Superior temporal gyrus (tissue), 1 donor: ENCODE data around the gene AKNA.
A peak's percentile ranks its signal among the peaks of the same experiment; 100 is the strongest.

ENCODE experiments used
- DNase-seq: peaks from one replicate; pipeline ENCODE4 v3.0.0-alpha.2; 2016; ENCODE audit errors: extremely low spot score

The AKNA gene

DNA sequence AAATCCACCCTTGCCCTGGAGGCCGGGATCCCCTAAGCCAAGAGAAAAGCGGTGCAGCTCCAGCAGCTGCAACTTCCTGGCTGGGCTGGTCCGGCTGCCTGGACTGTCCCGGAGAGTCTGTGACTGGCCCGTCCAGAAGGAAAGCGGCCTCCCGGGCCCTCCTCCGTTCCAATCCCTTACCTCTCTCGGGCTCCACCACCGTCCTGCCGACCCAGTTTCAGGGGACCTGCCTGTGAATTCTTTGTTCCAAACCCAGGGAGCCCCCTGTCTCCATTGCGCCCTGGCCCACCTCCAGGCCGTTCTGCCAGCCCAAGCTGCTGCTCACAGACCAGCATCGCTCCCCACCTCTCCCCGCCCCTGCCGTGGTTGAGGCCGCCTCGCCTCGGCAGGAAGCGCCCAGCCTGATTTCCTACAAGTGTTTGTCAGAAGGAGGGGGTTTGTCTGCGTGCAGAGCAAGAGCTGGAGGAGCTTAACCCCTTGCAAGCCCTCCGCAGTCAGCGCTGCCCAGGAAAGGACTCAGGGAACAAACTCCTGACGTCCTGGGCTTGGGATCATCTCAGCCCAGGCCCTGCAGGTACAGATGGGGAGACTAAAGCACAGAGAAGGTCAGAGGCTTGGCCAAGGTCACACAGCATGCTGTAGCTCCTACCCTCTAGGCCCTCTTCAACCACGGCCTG is at the start of gene AKNA:
AKNA (minus strand) TSS at position 303 of the 677 bp plus-strand sequence. CDS start 6,649 bp downstream, outside the sequence.
- DNase-seq: peak; percentile 57

GRCh38 chr9:114437401-114437893 is 49.7 kb upstream of the AKNA start:
- no peak for DNase-seq

- peak; percentile 77 for DNase-seq
Measured at GRCh38 chr9:114434878-114435311, 47.1 kb upstream of the AKNA start.

GRCh38 chr9:114433720-114434255 is 46.0 kb upstream of the AKNA start:
- DNase-seq: no peak

DNA sequence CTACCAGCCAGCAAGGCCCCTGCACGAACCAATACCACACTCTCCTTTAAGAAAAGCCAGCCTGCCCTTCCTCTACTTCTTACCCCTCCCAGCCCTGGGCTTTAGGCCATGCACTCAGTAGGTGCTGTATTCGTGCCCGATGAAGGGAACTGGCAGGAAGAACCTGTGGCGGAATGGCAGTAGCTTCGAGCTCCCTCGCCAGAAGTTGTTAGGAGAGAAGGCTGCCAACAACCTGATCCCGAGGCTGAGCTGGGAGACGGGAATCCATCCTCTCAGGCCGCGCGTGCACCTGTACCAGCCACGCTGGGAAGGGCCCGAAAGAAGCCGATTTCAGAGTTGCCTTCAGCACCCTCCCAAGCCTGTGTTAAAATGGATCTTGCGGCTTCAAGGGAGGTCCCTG is 45.3 kb upstream of the AKNA start:
- no peak for DNase-seq

DNA sequence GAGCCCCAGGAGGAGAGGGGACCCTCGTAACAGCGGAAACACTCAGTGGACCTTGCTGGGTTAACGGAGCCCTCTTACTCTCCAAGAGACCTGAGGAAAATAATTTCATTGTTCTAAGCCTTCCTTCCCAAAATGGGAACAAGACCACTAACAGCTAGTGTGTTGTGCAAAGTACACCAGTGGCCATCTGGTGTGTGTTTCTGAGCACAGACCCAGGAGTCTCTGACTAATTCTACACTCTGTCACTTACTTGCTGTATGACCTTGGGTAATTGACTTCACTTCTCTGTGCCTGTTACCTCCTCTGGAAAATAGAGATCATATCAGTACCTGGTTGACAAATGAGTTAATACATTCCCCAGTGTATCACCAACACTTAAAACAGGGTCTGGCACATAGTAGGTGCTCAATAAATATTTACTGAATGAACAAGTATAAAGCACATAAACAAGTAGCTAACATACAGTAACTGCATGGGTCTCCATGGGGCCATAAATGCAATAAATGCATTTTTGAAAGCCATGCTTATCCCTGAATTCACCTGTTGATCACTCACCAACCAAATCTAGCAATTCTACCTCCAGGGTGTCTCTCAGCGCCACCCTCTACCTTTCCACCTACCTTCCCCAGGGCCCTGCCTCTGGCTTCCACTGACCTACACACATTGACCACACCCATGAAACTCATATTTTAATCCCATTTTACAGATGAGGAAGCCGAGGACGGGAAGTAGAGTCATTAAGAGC is 44.7 kb upstream of the AKNA start:
- DNase-seq: no peak

- DNase-seq: no peak
Measured at GRCh38 chr9:114431770-114432169, 44.0 kb upstream of the AKNA start.

DNA sequence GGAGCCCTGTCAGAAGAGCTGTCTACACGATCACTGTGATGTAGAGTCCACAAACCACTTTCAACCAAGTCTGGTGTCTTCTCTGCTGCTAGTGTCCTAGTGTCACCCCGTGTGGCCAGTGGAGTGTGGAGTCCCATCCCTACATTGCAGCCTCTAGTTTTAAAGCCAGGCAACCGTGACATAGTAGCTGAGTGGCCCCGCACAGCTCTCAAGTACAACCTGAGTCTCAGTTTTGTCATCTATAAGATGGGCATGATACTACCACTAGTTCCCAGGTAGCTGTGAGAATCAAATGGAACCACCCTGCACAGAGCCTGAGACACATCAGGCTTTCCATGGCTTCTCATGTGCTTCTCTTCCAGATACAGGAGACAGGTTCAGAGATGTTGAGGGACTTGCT is 43.2 kb upstream of the AKNA start:
- no peak for DNase-seq

DNA sequence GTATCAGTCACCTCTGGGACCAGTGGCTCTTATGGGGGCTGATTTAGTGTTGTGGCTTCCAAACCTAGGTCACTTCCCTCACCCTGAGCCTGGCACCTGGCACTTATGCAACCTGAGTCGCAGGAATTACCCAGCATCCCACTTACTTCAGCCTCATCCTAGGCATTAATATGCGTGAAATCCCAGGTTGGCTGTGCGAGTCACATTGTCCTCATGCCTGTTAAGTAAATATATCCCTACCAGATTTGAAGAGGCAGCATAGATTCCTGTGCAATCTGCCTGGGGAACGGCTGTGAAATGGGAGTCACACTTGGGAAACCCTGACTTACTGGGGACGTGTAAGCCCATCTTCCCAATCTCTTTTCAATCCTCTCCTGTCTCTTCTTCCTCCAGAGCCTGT is 42.7 kb upstream of the AKNA start:
- DNase-seq: no peak

DNA sequence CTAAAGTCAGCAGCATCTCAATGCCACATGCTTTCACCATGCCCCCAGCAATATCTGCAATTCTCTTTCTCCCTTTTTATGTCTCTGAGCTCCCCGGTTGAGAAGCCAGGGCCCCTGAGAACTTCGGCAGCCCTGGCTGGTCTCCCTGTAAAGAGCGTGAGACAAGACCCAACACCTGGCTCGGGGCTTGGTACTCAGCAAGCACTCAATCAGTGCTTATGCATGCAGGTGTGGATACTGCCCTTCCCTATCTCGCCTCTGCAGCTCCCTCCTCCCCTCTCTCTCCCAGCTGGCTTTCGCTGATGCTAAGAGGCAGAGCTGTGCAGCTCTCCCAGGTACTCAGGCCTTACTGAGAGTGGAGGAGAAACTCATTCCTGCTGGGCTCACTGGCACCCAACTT is 41.7 kb upstream of the AKNA start:
- no peak for DNase-seq

GRCh38 chr9:114428466-114428865 is 40.7 kb upstream of the AKNA start:
- DNase-seq: no peak

DNA sequence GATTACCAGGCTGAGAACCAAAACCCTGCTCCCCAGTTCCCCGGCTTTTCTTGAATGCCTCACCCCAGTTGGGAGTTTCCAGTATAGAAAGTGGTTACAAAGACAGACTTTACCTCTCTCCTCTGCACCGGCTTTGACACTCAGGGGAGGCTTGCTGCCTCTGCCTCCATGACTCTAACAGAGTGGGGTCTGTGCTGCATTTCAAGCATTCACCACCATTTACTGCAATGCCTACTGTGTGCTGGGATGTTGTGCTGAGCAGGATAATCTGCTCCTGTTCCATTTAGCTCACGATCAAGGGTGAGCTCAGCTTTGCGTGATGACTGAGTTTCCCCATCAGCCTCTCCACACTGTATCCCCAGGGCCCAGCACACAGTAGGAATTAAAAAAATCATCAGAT is 39.9 kb upstream of the AKNA start:
- no peak for DNase-seq

DNA sequence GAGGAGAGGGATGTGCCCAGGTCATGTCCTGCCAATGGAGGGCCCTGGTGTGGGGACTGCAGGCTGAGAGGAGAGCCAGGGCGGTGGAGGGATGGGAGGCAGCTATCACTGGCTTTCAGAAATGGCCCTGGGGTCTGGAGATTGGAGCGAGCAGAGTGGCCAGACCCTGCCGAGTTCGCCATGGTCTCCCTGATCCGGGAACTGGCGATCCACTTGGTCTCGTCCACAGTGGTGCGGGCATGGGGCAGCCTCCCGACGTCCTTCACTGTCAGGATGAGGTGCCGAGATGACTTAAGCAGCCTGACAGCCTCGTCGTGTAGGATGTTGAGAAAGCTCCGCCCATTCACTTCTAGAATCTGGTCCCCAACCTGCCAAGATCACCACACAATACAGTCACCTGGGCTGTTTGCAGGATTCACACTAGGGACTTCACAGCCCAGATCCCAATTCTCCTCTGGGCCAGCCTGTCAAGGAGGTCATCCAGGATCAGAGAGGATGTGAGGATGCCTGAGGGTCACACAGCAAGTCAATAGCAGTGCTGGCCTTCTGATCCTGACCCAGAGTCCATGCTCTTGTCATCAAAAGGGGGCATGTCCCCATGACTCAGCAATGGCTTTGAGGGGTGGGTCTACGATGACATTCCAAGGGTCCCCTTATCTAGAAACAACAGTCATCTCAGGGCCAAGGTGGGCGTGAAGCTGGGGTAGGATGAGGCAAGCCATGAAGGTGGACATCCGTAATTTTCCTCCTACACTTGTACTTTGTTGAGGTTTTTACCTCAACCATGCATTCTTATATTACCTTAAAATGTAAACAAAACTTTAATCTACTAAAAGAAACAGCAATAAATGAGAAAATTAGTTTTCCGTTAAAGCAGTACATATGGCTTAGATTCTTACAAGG is 38.5 kb upstream of the AKNA start:
- DNase-seq: no peak

- no peak for DNase-seq
Measured at GRCh38 chr9:114425126-114425525, 37.3 kb upstream of the AKNA start.

- no peak for DNase-seq
Measured at GRCh38 chr9:114424126-114424525, 36.3 kb upstream of the AKNA start.

- DNase-seq: no peak
Measured at GRCh38 chr9:114423181-114423580, 35.4 kb upstream of the AKNA start.

GRCh38 chr9:114421147-114421546 is 33.4 kb upstream of the AKNA start:
- no peak for DNase-seq

- no peak for DNase-seq
Measured at GRCh38 chr9:114419796-114420195, 32.0 kb upstream of the AKNA start.

DNA sequence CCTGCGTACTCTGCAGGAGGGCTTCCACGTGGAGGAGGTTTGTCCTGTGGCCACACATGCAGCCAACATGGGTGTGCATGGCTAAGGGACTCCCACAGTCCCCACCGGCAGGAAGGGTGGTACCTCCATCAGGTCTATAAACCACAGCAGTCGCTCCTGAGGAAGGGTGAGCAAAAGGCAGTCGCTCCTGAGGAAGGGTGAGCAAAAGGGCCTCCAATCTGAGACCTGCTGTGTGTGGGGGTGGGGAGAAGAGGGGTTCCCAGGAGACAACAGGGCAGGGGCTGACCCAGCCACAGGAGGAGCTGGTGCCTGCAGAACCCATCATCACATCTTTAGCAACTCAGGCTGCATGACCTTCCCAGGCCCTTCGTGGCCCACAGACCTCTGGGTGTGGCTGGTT is 30.3 kb upstream of the AKNA start:
- no peak for DNase-seq

GRCh38 chr9:114417511-114417910 is 29.7 kb upstream of the AKNA start:
- no peak for DNase-seq

DNA sequence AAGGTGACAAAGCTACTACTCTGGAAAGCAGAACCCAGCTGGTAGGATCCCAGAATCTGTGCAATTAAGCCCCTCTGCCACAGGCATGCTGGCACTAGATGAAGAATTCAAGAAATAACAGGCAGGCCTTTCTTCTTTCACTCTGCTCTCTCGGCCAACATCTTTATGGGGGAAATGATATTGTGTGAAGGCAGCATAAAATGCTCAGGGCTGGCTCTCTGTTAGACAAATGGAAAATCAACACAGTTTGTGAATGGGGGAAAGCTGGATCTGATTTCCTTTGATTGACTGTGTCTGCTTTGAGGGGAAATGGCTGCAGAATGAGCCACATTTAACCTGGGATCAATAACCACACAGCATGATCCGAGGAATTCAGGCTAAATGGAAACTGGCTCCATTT is 29.1 kb upstream of the AKNA start:
- DNase-seq: no peak

- no peak for DNase-seq
Measured at GRCh38 chr9:114416290-114416689, 28.5 kb upstream of the AKNA start.
